ENCODE data around the gene PCNX1. TPM values are rescaled to one million over a fixed set of nuclear protein-coding genes. Genes with fewer than 3 reads are reported as not detected.

PCNX1 gene
- total RNA-seq, 1 experiment from 2014 or later: 48.0 TPM

DNA sequence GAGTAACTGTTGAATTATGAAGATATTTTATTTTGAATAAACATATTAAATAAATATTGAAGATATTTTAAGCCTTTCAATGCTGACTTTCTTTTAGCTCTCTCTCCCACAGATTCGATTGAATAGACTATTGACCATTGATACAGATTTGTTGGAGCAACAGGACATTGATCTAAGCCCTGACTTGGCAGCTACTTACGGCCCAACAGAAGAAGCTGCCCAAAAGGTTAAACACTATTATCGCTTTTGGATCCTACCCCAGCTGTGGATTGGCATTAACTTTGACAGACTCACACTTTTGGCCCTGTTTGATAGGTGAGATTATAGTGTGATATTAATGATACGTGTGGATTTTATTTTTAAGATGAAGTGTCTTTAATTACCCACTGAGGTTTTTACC is 105.6 kb downstream of the PCNX1 start:
- no peaks in the 10 kb centered on the region for H3K9me3 Mint-ChIP-seq
- no peak overlapping the region for H3K4me2 ChIP-seq (ENCODE audit: insufficient read depth, insufficient read length, low read length)
- H3K9ac ChIP-seq (ENCODE audit: extremely low read depth, insufficient read length, low read length): no peak overlapping the region
- no peak overlapping the region for H3K4ac ChIP-seq (ENCODE audit: low read depth, low read length)
- no peak overlapping the region for H4K5ac ChIP-seq (ENCODE audit: insufficient read length, low read depth, low read length)
- H3K79me2 ChIP-seq (ENCODE audit: insufficient read depth, low read length): no peaks in the 10 kb centered on the region
- H2BK20ac ChIP-seq (ENCODE audit: low read depth, low read length, poor library complexity, severe bottlenecking): no peak overlapping the region
- no peak overlapping the region for H2BK12ac ChIP-seq (ENCODE audit: insufficient read length, low read depth, low read length)
- no peaks in the 10 kb centered on the region for H3K4me1 ChIP-seq (ENCODE audit: insufficient read depth, low read length)
- no peaks in the 10 kb centered on the region for H3K23me2 ChIP-seq (ENCODE audit: insufficient read length, low read depth, low read length, poor library complexity, severe bottlenecking)
- no peaks in the 10 kb centered on the region for H3K27me3 Mint-ChIP-seq (ENCODE audit: low read depth)
- H3K4me3 Mint-ChIP-seq: no peak overlapping the region
- H3K23ac ChIP-seq (ENCODE audit: insufficient read length, low read depth, low read length): no peak overlapping the region
- peaks cover 10 to 27% (median 23%) of the 10 kb centered on the region in 3 experiments; a peak in 5 of 7 replicates for H3K36me3 Mint-ChIP-seq (ENCODE audit: insufficient read depth in 1 of 3, low read depth in 3 of 3)
- TF ChIP-seq CTCF (conservative IDR thresholded peaks at IDR 0.05): no peak
- H2BK5ac ChIP-seq (ENCODE audit: insufficient read length, low read length): no peak overlapping the region
- no peaks in the 10 kb centered on the region for H4K20me1 ChIP-seq (ENCODE audit: control insufficient read depth, insufficient read depth, insufficient read length)
- no peaks in the 10 kb centered on the region for H3K9me3 ChIP-seq (ENCODE audit: control insufficient read depth, low read depth, low read length)
- H3T11ph ChIP-seq (ENCODE audit: low read length): no peak overlapping the region
- no peaks in the 10 kb centered on the region for H3K79me1 ChIP-seq (ENCODE audit: insufficient read depth, low read depth, low read length, poor library complexity, severe bottlenecking)
- H4K91ac ChIP-seq (ENCODE audit: insufficient read length, low read depth, low read length): no peak overlapping the region
- no peak for DNase-seq
- H2AFZ ChIP-seq (ENCODE audit: low read length): no peak overlapping the region
- no peak overlapping the region for H3K14ac ChIP-seq (ENCODE audit: insufficient read depth, low read length)
- no peak overlapping the region for H2BK15ac ChIP-seq (ENCODE audit: low read depth, low read length)
- no peaks in the 10 kb centered on the region for H3K27me3 ChIP-seq (ENCODE audit: insufficient read depth, low read length)
- H2BK120ac ChIP-seq (ENCODE audit: low read depth, low read length, poor library complexity, severe bottlenecking): no peak overlapping the region
- no peak overlapping the region for H3K56ac ChIP-seq (ENCODE audit: insufficient read length, low read depth, low read length)
- no peak overlapping the region for H2AK5ac ChIP-seq (ENCODE audit: insufficient read length, low read length)
- H4K8ac ChIP-seq (replicated peaks; ENCODE audit: insufficient read length, low read depth, low read length): no peak overlapping the region
- no peak overlapping the region for H3K27ac Mint-ChIP-seq
- no CpG with 5 or more reads among the region's 4 CpGs for WGBS (ENCODE audit: extremely low coverage, insufficient read length, low lambda C conversion rate)
- no peaks in the 10 kb centered on the region for H3K4me1 Mint-ChIP-seq
- no peak overlapping the region for H3K18ac ChIP-seq (ENCODE audit: insufficient read length, low read depth, low read length)
- no peak overlapping the region for H3K27ac ChIP-seq (ENCODE audit: insufficient read length, low read depth, low read length)

Data from H9 (cell line).